H1 (cell line): ENCODE results near the gene CA10. TPM values are rescaled to one million over a fixed set of nuclear protein-coding genes. Genes with fewer than 3 reads are reported as not detected.

Experiments
- CTCF ChIA-PET: fragments of 300-600 bp; sonication (Branson Sonifier 250); formaldehyde crosslinking; loops from one replicate; lab custom pipeline; 2021; ENCODE audit not compliant: partially characterized antibody; lab: Charles Lee
- POLR2A ChIA-PET: fragments of 300-600 bp; sonication (Branson Sonifier 250); formaldehyde crosslinking; loops from one replicate; lab custom pipeline; 2021; ENCODE audit warnings: inconsistent platforms; ENCODE audit not compliant: partially characterized antibody; lab: Charles Lee
- DNase-seq, 2 experiments: peaks; one replicate each; pipeline versions ENCODE4 v3.0.0 to v3.0.0-alpha.2; 2010 to 2022; ENCODE audit warnings: low spot score in 2 of 2, low read depth in 1 of 2, mixed read lengths in 1 of 2
- FAIRE-seq: peaks from 2 replicates; lab custom pipeline; 2011; peaks lifted over from hg19 to GRCh38; lab: Jason Lieb, UNC
- H2AFZ ChIP-seq: 2 replicates; pipeline ENCODE4 v1.8.1; 2012; ENCODE audit warnings: low read length, inconsistent platforms
- H2AK5ac ChIP-seq: 2 replicates; pipeline ENCODE4 v1.6.1; 2013; ENCODE audit warnings: low read depth, low read length
- H2BK120ac ChIP-seq: replicated peaks from 2 replicates; pipeline ENCODE3; 2013; ENCODE audit warnings: low read depth, low read length, inconsistent platforms
- H2BK12ac ChIP-seq: 2 replicates; pipeline ENCODE4 v1.6.1; 2013; ENCODE audit warnings: low read depth, low read length
- H2BK15ac ChIP-seq: 2 replicates; pipeline ENCODE4 v1.6.1; 2013; ENCODE audit warnings: low read length
- H2BK20ac ChIP-seq: 2 replicates; pipeline ENCODE4 v1.6.1; 2013; ENCODE audit warnings: low read length
- H2BK5ac ChIP-seq: 2 replicates; pipeline ENCODE4 v1.6.1; 2013; ENCODE audit warnings: low read depth, low read length
- H3K14ac ChIP-seq: 2 replicates; pipeline ENCODE4 v1.6.1; 2013; ENCODE audit warnings: inconsistent platforms; ENCODE audit not compliant: insufficient read length
- H3K18ac ChIP-seq: 2 replicates; pipeline ENCODE4 v1.6.1; 2013; ENCODE audit warnings: low read length; ENCODE audit errors: extremely low read depth
- H3K23ac ChIP-seq: 2 replicates; pipeline ENCODE4 v1.6.1; 2013; ENCODE audit warnings: inconsistent platforms; ENCODE audit not compliant: insufficient read length
- H3K23me2 ChIP-seq: 2 replicates; pipeline ENCODE4 v1.6.1; 2013; ENCODE audit warnings: low read depth, low read length
- H3K27ac ChIP-seq: 2 replicates; pipeline ENCODE4 v1.6.1; 2011; ENCODE audit warnings: low read depth, low read length, inconsistent platforms
- H3K27me3 ChIP-seq, 4 experiments: replicated peaks in 1 of 4; 1 replicate in 1 of 4; 2 replicates in 3 of 4; pipeline versions ENCODE4 v1.6.1 to v1.8.1; 2011 to 2013; ENCODE audit warnings: low read length in 3 of 4, mild to moderate bottlenecking in 3 of 4, inconsistent platforms in 2 of 4, mixed read lengths in 2 of 4, moderate library complexity in 1 of 4; ENCODE audit not compliant: control insufficient read depth in 3 of 4, insufficient read depth in 3 of 4; ENCODE audit errors: extremely low read depth in 1 of 4
- H3K36me3 ChIP-seq, 4 experiments: 2 replicates each; pipeline versions ENCODE4 v1.6.1 to v1.8.1; 2011 to 2013; ENCODE audit warnings: mild to moderate bottlenecking in 4 of 4, low read length in 3 of 4, moderate library complexity in 2 of 4, control low read depth in 1 of 4, inconsistent platforms in 1 of 4; ENCODE audit not compliant: insufficient read depth in 4 of 4, control insufficient read depth in 2 of 4
- H3K4ac ChIP-seq: replicated peaks from 2 replicates; pipeline ENCODE3; 2013; ENCODE audit warnings: low read length, low read depth, mixed read lengths, inconsistent platforms; ENCODE audit not compliant: insufficient read length
- H3K4me1 ChIP-seq, 4 experiments: replicated peaks in 1 of 4; 1 replicate in 1 of 4; 2 replicates in 3 of 4; pipeline versions ENCODE4 v1.6.1 to v1.8.1; 2011 to 2013; ENCODE audit warnings: low read length in 3 of 4, inconsistent platforms in 2 of 4, mixed read lengths in 1 of 4; ENCODE audit not compliant: insufficient read depth in 4 of 4, control insufficient read depth in 3 of 4
- H3K4me2 ChIP-seq, 2 experiments: 2 replicates each; pipeline versions ENCODE4 v1.6.1 to v1.8.1; 2011 to 2013; ENCODE audit warnings: low read depth in 2 of 2, low read length in 2 of 2, control low read depth in 1 of 2, inconsistent platforms in 1 of 2, mild to moderate bottlenecking in 1 of 2; ENCODE audit not compliant: insufficient read depth in 1 of 2
- H3K4me3 ChIP-seq, 4 experiments: fragments of 200-600, 300-600 bp in 1 of 4; sonication (generic), shearing (Covaris generic), sonication (Bioruptor Twin) in 1 of 4; 2 replicates each; pipeline versions ENCODE4 v1.5.1 to v1.8.1; 2011 to 2016; ENCODE audit warnings: low read length in 4 of 4, low read depth in 3 of 4, control low read depth in 2 of 4, inconsistent platforms in 2 of 4, mild to moderate bottlenecking in 2 of 4, mixed read lengths in 1 of 4, moderate library complexity in 1 of 4; ENCODE audit not compliant: insufficient read depth in 2 of 4; ENCODE audit errors: extremely low read depth in 1 of 4
- H3K56ac ChIP-seq: replicated peaks from 2 replicates; pipeline ENCODE3; 2013; ENCODE audit warnings: low read depth, mild to moderate bottlenecking, mixed read lengths, low read length, inconsistent platforms; ENCODE audit not compliant: insufficient read length
- H3K79me1 ChIP-seq: 2 replicates; pipeline ENCODE4 v1.6.1; 2013; ENCODE audit warnings: low read depth, low read length, control low read depth
- H3K79me2 ChIP-seq, 2 experiments: 2 replicates each; pipeline versions ENCODE4 v1.6.1 to v1.8.1; 2012 to 2013; ENCODE audit warnings: low read length in 2 of 2, mild to moderate bottlenecking in 2 of 2, inconsistent platforms in 1 of 2; ENCODE audit not compliant: insufficient read depth in 2 of 2, control insufficient read depth in 1 of 2
- H3K9ac ChIP-seq, 4 experiments: replicated peaks in 1 of 4; 1 replicate in 1 of 4; 2 replicates in 3 of 4; pipeline versions ENCODE4 v1.6.1 to v1.8.1; 2011 to 2013; ENCODE audit warnings: low read depth in 3 of 4, low read length in 3 of 4, control low read depth in 2 of 4, mild to moderate bottlenecking in 2 of 4, moderate library complexity in 2 of 4, inconsistent platforms in 1 of 4; ENCODE audit errors: extremely low read depth in 1 of 4
- H3K9me3 ChIP-seq, 2 experiments: 2 replicates each; pipeline versions ENCODE4 v1.6.1 to v1.8.1; 2012 to 2013; ENCODE audit warnings: mild to moderate bottlenecking in 2 of 2, moderate library complexity in 2 of 2, control low read depth in 1 of 2, inconsistent platforms in 1 of 2, low read depth in 1 of 2, low read length in 1 of 2, mixed read lengths in 1 of 2; ENCODE audit not compliant: insufficient read depth in 2 of 2
- H4K20me1 ChIP-seq, 2 experiments: replicated peaks in 1 of 2; 2 replicates each; pipeline versions ENCODE3 to v1.8.1; 2011 to 2013; ENCODE audit warnings: inconsistent platforms in 2 of 2, low read length in 2 of 2, mild to moderate bottlenecking in 1 of 2; ENCODE audit not compliant: insufficient read depth in 2 of 2, control insufficient read depth in 1 of 2
- H4K5ac ChIP-seq: 2 replicates; pipeline ENCODE4 v1.6.1; 2013; ENCODE audit warnings: low read length, low read depth, mixed read lengths, inconsistent platforms; ENCODE audit not compliant: insufficient read length
- H4K8ac ChIP-seq: 2 replicates; pipeline ENCODE4 v1.8.0; 2013; ENCODE audit warnings: mild to moderate bottlenecking, moderate library complexity, low read length, inconsistent platforms; ENCODE audit not compliant: insufficient read depth; ENCODE audit errors: extremely low read depth
- H4K91ac ChIP-seq: replicated peaks from 2 replicates; pipeline ENCODE3; 2013; ENCODE audit warnings: low read length, mixed read lengths, inconsistent platforms; ENCODE audit not compliant: insufficient read length
- ASH2L ChIP-seq: fragments of 200-600, 300-600 bp; sonication (generic); IDR thresholded peaks from one replicate; pipeline ENCODE4 v1.7.1; 2017; ENCODE audit warnings: low read length
- BCL11A ChIP-seq, 2 experiments: IDR thresholded peaks; one replicate each; pipeline ENCODE4 v1.6.1; 2011; ENCODE audit warnings: low read depth in 2 of 2, low read length in 2 of 2, mild to moderate bottlenecking in 2 of 2
- CHD1 ChIP-seq: IDR thresholded peaks from 2 replicates; pipeline ENCODE4 v1.6.1; 2012; ENCODE audit warnings: low read depth, low read length, improper control_type of control experiment
- KDM1A ChIP-seq: fragments of 200-600, 300-600 bp; sonication (generic); IDR thresholded peaks from 2 replicates; pipeline ENCODE4 v1.7.1; 2016; ENCODE audit warnings: mild to moderate bottlenecking, low read length, borderline replicate concordance
- POU5F1 ChIP-seq: IDR thresholded peaks from 2 replicates; pipeline ENCODE4 v1.6.1; 2011; ENCODE audit warnings: low read depth, mild to moderate bottlenecking, low read length, moderate library complexity
- RBBP5 ChIP-seq: IDR thresholded peaks from 2 replicates; pipeline ENCODE4 v1.7.1; 2012; ENCODE audit warnings: low read depth, mild to moderate bottlenecking, inconsistent platforms, low read length, moderate library complexity, borderline replicate concordance
- RFX5 ChIP-seq: IDR thresholded peaks from 2 replicates; pipeline ENCODE4 v1.6.1; 2011; ENCODE audit warnings: low read depth, low read length, improper control_type of control experiment, borderline replicate concordance
- SAP30 ChIP-seq: fragments of 300-600 bp; sonication (generic); IDR thresholded peaks from 2 replicates; pipeline ENCODE4 v1.7.1; 2012; ENCODE audit warnings: low read length, moderate library complexity, mild to moderate bottlenecking, inconsistent platforms; ENCODE audit not compliant: insufficient read depth, insufficient replicate concordance
- SIN3A ChIP-seq, 2 experiments: IDR thresholded peaks in 1 of 2; conservative IDR thresholded peaks in 1 of 2; 2 replicates each; pipeline ENCODE4 v1.6.1; 2011 to 2012; ENCODE audit warnings: low read length in 2 of 2, improper control_type of control experiment in 1 of 2, low read depth in 1 of 2, mild to moderate bottlenecking in 1 of 2
- SRF ChIP-seq: IDR thresholded peaks from 2 replicates; pipeline ENCODE4 v1.6.1; 2011; ENCODE audit warnings: mild to moderate bottlenecking, low read depth, low read length, moderate library complexity
- TAF1 ChIP-seq: IDR thresholded peaks from 2 replicates; pipeline ENCODE4 v1.6.1; 2011; ENCODE audit warnings: mild to moderate bottlenecking, low read depth, low read length
- TAF7 ChIP-seq: optimal IDR thresholded peaks from 2 replicates; pipeline ENCODE3; 2011; ENCODE audit warnings: low read depth, mild to moderate bottlenecking, inconsistent platforms, low read length, moderate library complexity, borderline replicate concordance
- WGBS, 2 experiments: shearing (Covaris generic) in 1 of 2; methylation state at CpG; one replicate each; pipeline versions ENCODE4 v1.1.6 to v1.1.7; 2013 to 2015; ENCODE audit warnings: low lambda C conversion rate in 2 of 2, mixed read lengths in 2 of 2, inconsistent platforms in 1 of 2, low coverage in 1 of 2, missing lambda C conversion rate in 1 of 2; ENCODE audit not compliant: insufficient replicate concordance in 2 of 2, insufficient coverage in 1 of 2, insufficient read length in 1 of 2; ENCODE audit errors: extremely low coverage in 1 of 2, missing lambda C conversion rate in 1 of 2; 5-methylcytosine and 5-hydroxymethylcytosine counted together
- polyA plus RNA-seq, 7 experiments: library from polyadenylated mRNA; depleted of rRNA in 3 of 7; stranded (reverse) in 5 of 7; unstranded in 2 of 7; fragments of >200 nt in 5 of 7; fragments of 200-250 nt in 2 of 7; gene quantifications; 1 replicate in 5 of 7; 2 replicates in 1 of 7; 4 replicates in 1 of 7; pipeline versions ENCODE4 v1.2.1 to v1.2.3, GENCODE V29; 2011 to 2013; ENCODE audit warnings: missing spikeins in 2 of 7, mixed read lengths in 2 of 7
- total RNA-seq: library from RNA; stranded (reverse); fragmentation: NEBNext Ultra II Directional; extraction: Animal tissue kit (Norgen Biotek cat#: 25700); gene quantifications from 2 replicates; pipeline ENCODE4 v1.2.1, GENCODE V29; 2021
- TF ChIP-seq, protein P1 (sequence below): IDR thresholded peaks from 2 replicates; pipeline ENCODE4 v1.6.1; 2012; ENCODE audit warnings: inconsistent platforms
- TF ChIP-seq, protein P2 (sequence below): IDR thresholded peaks from 2 replicates; pipeline ENCODE4 v1.6.1; 2012; ENCODE audit warnings: inconsistent platforms

Gene CA10
- total and polyA plus RNA-seq, 2 of the 8 experiments (the other 6 are each of a cell fraction or from before 2014, with no cell fraction given), result 0.60 to 0.63 TPM

DNA sequence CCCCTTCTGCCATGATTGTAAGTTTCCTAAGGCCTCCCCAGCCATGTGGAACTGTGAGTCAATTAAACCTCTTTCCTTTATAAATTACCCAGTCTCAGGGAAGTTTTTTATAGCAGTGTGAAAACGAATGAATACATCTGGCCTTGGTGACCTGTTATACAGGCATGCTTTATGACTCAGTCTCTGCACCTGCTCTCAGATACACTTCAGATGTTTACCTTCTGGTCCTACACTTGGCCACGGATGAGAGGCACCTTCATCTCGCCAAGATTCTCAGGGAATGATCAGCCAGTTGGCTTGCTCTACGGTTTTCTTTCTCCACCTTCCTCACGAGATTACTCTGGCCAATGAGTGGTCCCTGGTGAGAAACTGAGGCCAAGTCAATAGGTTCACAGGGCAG is 304.7 kb downstream of the CA10 start:
- WGBS, 2 experiments, result 75% methylated on average over 5 of the region's 5 CpGs; no CpG with 5 or more reads in 1 of the 2 experiments
- no peak overlapping the region for H4K8ac ChIP-seq
- H2BK12ac ChIP-seq, result no peak overlapping the region
- no peak for DNase-seq
- H3K79me1 ChIP-seq, result no peaks in the 10 kb centered on the region
- H2BK120ac ChIP-seq, result no peak overlapping the region
- no peaks in the 10 kb centered on the region for H3K36me3 ChIP-seq
- CTCF ChIA-PET, result no interaction called here
- no peak overlapping the region for H3K4ac ChIP-seq
- no peak overlapping the region for H3K18ac ChIP-seq
- no peaks in the 10 kb centered on the region for H3K23me2 ChIP-seq
- no peak overlapping the region for H3K4me3 ChIP-seq
- no peak overlapping the region for H2AFZ ChIP-seq
- H3K27me3 ChIP-seq, result no peaks in the 10 kb centered on the region
- H3K9me3 ChIP-seq, result no peaks in the 10 kb centered on the region
- no peak overlapping the region for H3K56ac ChIP-seq
- no peak overlapping the region for H2BK5ac ChIP-seq
- no peaks in the 10 kb centered on the region for H3K4me1 ChIP-seq
- no peaks in the 10 kb centered on the region for H3K79me2 ChIP-seq
- no peak overlapping the region for H3K4me2 ChIP-seq
- no peak overlapping the region for H4K91ac ChIP-seq
- POLR2A ChIA-PET, result no interaction called here
- no peak overlapping the region for H2BK20ac ChIP-seq
- H3K14ac ChIP-seq, result no peak overlapping the region
- no peaks in the 10 kb centered on the region for H4K20me1 ChIP-seq
- H3K23ac ChIP-seq, result no peak overlapping the region
- FAIRE-seq, result no peak
- H2AK5ac ChIP-seq, result no peak overlapping the region
- no peak overlapping the region for H2BK15ac ChIP-seq
- no peak overlapping the region for H4K5ac ChIP-seq
- no peak overlapping the region for H3K27ac ChIP-seq
- no peak overlapping the region for H3K9ac ChIP-seq
- no peak for TF ChIP-seq SRF
- TF ChIP-seq ASH2L, result no peak
- TF ChIP-seq SIN3A (conservative IDR thresholded peaks at IDR 0.05 in 1 of 2, IDR thresholded peaks at IDR 0.05 in 1 of 2; ENCODE audit: low read depth in 1 of 2, low read length in 2 of 2), result no peak
- TF ChIP-seq TAF1, result no peak
- TF ChIP-seq, protein P1, sequence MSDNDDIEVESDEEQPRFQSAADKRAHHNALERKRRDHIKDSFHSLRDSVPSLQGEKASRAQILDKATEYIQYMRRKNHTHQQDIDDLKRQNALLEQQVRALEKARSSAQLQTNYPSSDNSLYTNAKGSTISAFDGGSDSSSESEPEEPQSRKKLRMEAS, result no peak
- no peak for TF ChIP-seq CHD1
- no peak for TF ChIP-seq RFX5
- no peak for TF ChIP-seq SAP30
- no peak for TF ChIP-seq TAF7
- TF ChIP-seq POU5F1, result no peak
- TF ChIP-seq RBBP5, result no peak
- TF ChIP-seq BCL11A (IDR thresholded peaks at IDR 0.05; ENCODE audit: low read depth in 2 of 2, low read length in 2 of 2), result no peak
- TF ChIP-seq, protein P2, sequence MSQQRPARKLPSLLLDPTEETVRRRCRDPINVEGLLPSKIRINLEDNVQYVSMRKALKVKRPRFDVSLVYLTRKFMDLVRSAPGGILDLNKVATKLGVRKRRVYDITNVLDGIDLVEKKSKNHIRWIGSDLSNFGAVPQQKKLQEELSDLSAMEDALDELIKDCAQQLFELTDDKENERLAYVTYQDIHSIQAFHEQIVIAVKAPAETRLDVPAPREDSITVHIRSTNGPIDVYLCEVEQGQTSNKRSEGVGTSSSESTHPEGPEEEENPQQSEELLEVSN, result no peak
- no peak for TF ChIP-seq KDM1A
